HG03095 (cell line): ENCODE results near the gene MILR1.
"Not testable (repeated sequence)": the region's sequence is repeated elsewhere in the genome, so short reads cannot be mapped to it uniquely, and the experiment has no call there.

ENCODE experiments used
- ATAC-seq: cut with Tn5 transposase; IDR thresholded peaks from one replicate; pipeline ENCODE4 v1.9.1; 2021; ENCODE audit warnings: moderate library complexity; ENCODE audit not compliant: unreplicated experiment

MILR1 gene

GRCh38 chr17:64466834-64467233, 17.9 kb downstream of the MILR1 start:
- not testable (repeated sequence) for ATAC-seq

GRCh38 chr17:64470625-64471024, 21.7 kb downstream of the MILR1 start:
- no peak for ATAC-seq

GRCh38 chr17:64471440-64471839, 22.5 kb downstream of the MILR1 start:
- ATAC-seq: no peak

- ATAC-seq: no peak
These were observed 23.6 kb downstream of the MILR1 start for GRCh38 chr17:64472564-64472963.

- no peak for ATAC-seq
These were observed 28.9 kb downstream of the MILR1 start for GRCh38 chr17:64477849-64478248.

- ATAC-seq: no peak
These were observed 32.0 kb downstream of the MILR1 start for GRCh38 chr17:64480951-64481350.

- no peak for ATAC-seq
These were observed 35.5 kb downstream of the MILR1 start for GRCh38 chr17:64484380-64484779.

GRCh38 chr17:64488301-64488700, 39.4 kb downstream of the MILR1 start:
- no peak for ATAC-seq

- ATAC-seq: no peak
These were observed 42.3 kb downstream of the MILR1 start for GRCh38 chr17:64491034-64491860.

- ATAC-seq: no peak
These were observed 43.1 kb downstream of the MILR1 start for GRCh38 chr17:64491994-64492393.

- no peak for ATAC-seq
These were observed 43.7 kb downstream of the MILR1 start for GRCh38 chr17:64492481-64493109.

- no peak for ATAC-seq
These were observed 45.2 kb downstream of the MILR1 start for GRCh38 chr17:64494121-64494520.

- ATAC-seq: not testable (repeated sequence)
These were observed 46.4 kb downstream of the MILR1 start for GRCh38 chr17:64495300-64495699.

- ATAC-seq: no peak
These were observed 47.5 kb downstream of the MILR1 start for GRCh38 chr17:64496348-64496785.

GRCh38 chr17:64496786-64497564, 48.1 kb downstream of the MILR1 start, which contains the start of gene POLG2:
Gene POLG2, minus strand, starts transcription at chr17:64497054. Its CDS starts 86 bp downstream, at chr17:64496968.
- peak; percentile 64 for ATAC-seq

GRCh38 chr17:64497565-64498035, 48.7 kb downstream of the MILR1 start:
- no peak for ATAC-seq

GRCh38 chr17:64498308-64499203, 49.6 kb downstream of the MILR1 start:
- no peak for ATAC-seq

GRCh38 chr17:64499805-64500486, 51.0 kb downstream of the MILR1 start:
- ATAC-seq: no peak

- no peak for ATAC-seq
These were observed 51.6 kb downstream of the MILR1 start for GRCh38 chr17:64500487-64500859.
